Measurements from ENCODE around the gene ADGRD2. TPM values are rescaled to one million over a fixed set of nuclear protein-coding genes. Genes with fewer than 3 reads are reported as not detected.
A peak's percentile ranks its signal among the peaks of the same experiment; 100 is the strongest.

Gene ADGRD2
- total RNA-seq (2016; rRNA removed; fragmentation: Illumina TruSeq; extraction: Trizol) (not detected in 2 replicates), polyA plus RNA-seq (2011; rRNA removed) (not detected in 2 replicates), polyA minus RNA-seq (2011; rRNA and poly(A)+ RNA removed; ENCODE audit: low replicate concordance) (not detected in 2 replicates), Bru-seq, nascent RNA (not detected), BruChase-seq, experiment 1, labeled RNA remaining after a 6-hour chase (not detected), BruChase-seq, experiment 2, labeled RNA remaining after a 2-hour chase (not detected)
- not detected in 2 replicates for total RNA-seq (2016; cell fraction: cytosol; rRNA removed; fragmentation: Illumina TruSeq; extraction: Trizol; ENCODE audit: low read depth)
- total RNA-seq (2016; cell fraction: insoluble cytoplasmic fraction; rRNA removed; fragmentation: Illumina TruSeq; extraction: Trizol), result not detected in 2 replicates
- total RNA-seq (2016; cell fraction: membrane; rRNA removed; fragmentation: Illumina TruSeq; extraction: Trizol), result not detected in 2 replicates
- not detected in 2 replicates for total RNA-seq (2016; cell fraction: nucleus; rRNA removed; fragmentation: Illumina TruSeq; extraction: Trizol)
- not detected in 2 replicates for polyA plus RNA-seq (2011; cell fraction: cytosol; rRNA removed)
- polyA plus RNA-seq (2011; cell fraction: nucleus; rRNA removed), result not detected in 2 replicates
- not detected in 2 replicates for polyA plus RNA-seq (2012)
- not detected in 2 replicates for polyA plus RNA-seq (2016; cell fraction: cytosol; fragmentation: Illumina TruSeq; extraction: Trizol; ENCODE audit: low read depth)
- not detected in 2 replicates for polyA plus RNA-seq (2016; cell fraction: insoluble cytoplasmic fraction; fragmentation: Illumina TruSeq; extraction: Trizol; ENCODE audit: low read depth)
- not detected in 2 replicates for polyA plus RNA-seq (2016; cell fraction: membrane; fragmentation: Illumina TruSeq; extraction: Trizol; ENCODE audit: low read depth)
- polyA plus RNA-seq (2016; cell fraction: nucleus; fragmentation: Illumina TruSeq; extraction: Trizol; ENCODE audit: insufficient read depth, low read depth), result not detected in 2 replicates
- polyA minus RNA-seq (2011; cell fraction: cytosol; rRNA and poly(A)+ RNA removed), result not detected in 2 replicates
- polyA minus RNA-seq (2011; cell fraction: nucleus; rRNA and poly(A)+ RNA removed), result not detected in 2 replicates
- long read RNA-seq, experiment 1, result 0 reads
- long read RNA-seq, experiment 2, result 0 reads

- Histone ChIP-seq H3K36me3 (replicated peaks in 1 of 2; ENCODE audit: control insufficient read depth in 1 of 2, insufficient read depth in 2 of 2, low read length in 2 of 2) (no peaks in the 10 kb centered on the region), H3K27me3 (ENCODE audit: control insufficient read depth in 1 of 2, insufficient read depth in 2 of 2, low read length in 2 of 2) (peaks cover 14 to 38% of the 10 kb centered on the region in 2 experiments; a peak in 3 of 5 replicates), H3K27ac (ENCODE audit: extremely low read length, insufficient read depth, low read length) (no peak within 1 kb of the TSS), H4K20me1 (ENCODE audit: insufficient read depth, low read length) (no peaks in the 10 kb centered on the region), H3K4me2 (ENCODE audit: low read depth, low read length) (peak within 1 kb of the TSS; percentile 36), H3K9me3 (ENCODE audit: low read length) (no peaks in the 10 kb centered on the region), H3K4me1 (ENCODE audit: insufficient read depth, low read length) (peaks cover 10% of the 10 kb centered on the region; the same call in 1 of the 2 replicates), H3K4me3 (replicated peaks in 1 of 3; ENCODE audit: insufficient read depth in 1 of 3, low read depth in 2 of 3, low read length in 3 of 3) (no peak within 1 kb of the TSS; a peak in 1 of 6 replicates), H3K79me2 (ENCODE audit: insufficient read depth, low read length) (no peaks in the 10 kb centered on the region), H3K9ac (ENCODE audit: insufficient read depth, low read depth, low read length) (no peak within 1 kb of the TSS), H2AFZ (ENCODE audit: low read length) (no peak within 1 kb of the TSS)
- ATAC-seq (0 out of 3 replicates have a peak, but pooled peaks have one; percentile 9), DNase-seq (ENCODE audit: low spot score) (no peak), FAIRE-seq (no peak)
- intact Hi-C loops (cut with micrococcal nuclease; ENCODE audit: unreplicated experiment) (no loop called here), in situ Hi-C loops (cut with HindIII; ENCODE audit: extremely low pct_ligation_motif_present, low pct_unique_long_range_greater_than_20kb) (no loop called here)
- WGBS (ENCODE audit: low lambda C conversion rate), result 48% methylated on average over 26 of the region's 41 CpGs
- BruUV-seq (replicated peaks), result no TSS peak
- ChIA-PET POLR2A (no interaction called here), CTCF (ENCODE audit: low intra/inter-chr PET ratio, low total read pairs) (no interaction called here)
- TF ChIP-seq, protein P1, sequence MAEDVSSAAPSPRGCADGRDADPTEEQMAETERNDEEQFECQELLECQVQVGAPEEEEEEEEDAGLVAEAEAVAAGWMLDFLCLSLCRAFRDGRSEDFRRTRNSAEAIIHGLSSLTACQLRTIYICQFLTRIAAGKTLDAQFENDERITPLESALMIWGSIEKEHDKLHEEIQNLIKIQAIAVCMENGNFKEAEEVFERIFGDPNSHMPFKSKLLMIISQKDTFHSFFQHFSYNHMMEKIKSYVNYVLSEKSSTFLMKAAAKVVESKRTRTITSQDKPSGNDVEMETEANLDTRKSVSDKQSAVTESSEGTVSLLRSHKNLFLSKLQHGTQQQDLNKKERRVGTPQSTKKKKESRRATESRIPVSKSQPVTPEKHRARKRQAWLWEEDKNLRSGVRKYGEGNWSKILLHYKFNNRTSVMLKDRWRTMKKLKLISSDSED (CRISPR knock-in tag; IDR thresholded peaks at IDR 0.05), result no peak
- TF ChIP-seq SMAD3 (CRISPR knock-in tag; IDR thresholded peaks at IDR 0.05) (no peak), ELF3 (CRISPR knock-in tag; IDR thresholded peaks at IDR 0.05) (no peak), PHF8 (CRISPR knock-in tag; IDR thresholded peaks at IDR 0.05) (no peak), TGIF2 (CRISPR knock-in tag; IDR thresholded peaks at IDR 0.05) (no peak), EZH2 (conservative IDR thresholded peaks at IDR 0.05; ENCODE audit: low read depth, low read length) (0 out of 2 replicates have a peak, but pooled peaks have one; percentile 19), ZNF382 (CRISPR knock-in tag; IDR thresholded peaks at IDR 0.05; ENCODE audit: borderline replicate concordance) (no peak), RORA (CRISPR knock-in tag; IDR thresholded peaks at IDR 0.05) (no peak), HOXD1 (CRISPR knock-in tag; IDR thresholded peaks at IDR 0.05) (no peak), NR2C2 (CRISPR knock-in tag; IDR thresholded peaks at IDR 0.05; ENCODE audit: borderline replicate concordance) (no peak), ELF4 (CRISPR knock-in tag; IDR thresholded peaks at IDR 0.05; ENCODE audit: borderline replicate concordance) (no peak), GABPA (IDR thresholded peaks at IDR 0.05; ENCODE audit: low read depth, low read length) (no peak), GABPA (CRISPR knock-in tag; IDR thresholded peaks at IDR 0.05; ENCODE audit: low read depth) (no peak), KDM4B (CRISPR knock-in tag; IDR thresholded peaks at IDR 0.05) (no peak), ELF1 (CRISPR knock-in tag; IDR thresholded peaks at IDR 0.05) (no peak), ZNF552 (CRISPR knock-in tag; IDR thresholded peaks at IDR 0.05; ENCODE audit: borderline replicate concordance) (no peak)
- TF ChIP-seq, protein P2, sequence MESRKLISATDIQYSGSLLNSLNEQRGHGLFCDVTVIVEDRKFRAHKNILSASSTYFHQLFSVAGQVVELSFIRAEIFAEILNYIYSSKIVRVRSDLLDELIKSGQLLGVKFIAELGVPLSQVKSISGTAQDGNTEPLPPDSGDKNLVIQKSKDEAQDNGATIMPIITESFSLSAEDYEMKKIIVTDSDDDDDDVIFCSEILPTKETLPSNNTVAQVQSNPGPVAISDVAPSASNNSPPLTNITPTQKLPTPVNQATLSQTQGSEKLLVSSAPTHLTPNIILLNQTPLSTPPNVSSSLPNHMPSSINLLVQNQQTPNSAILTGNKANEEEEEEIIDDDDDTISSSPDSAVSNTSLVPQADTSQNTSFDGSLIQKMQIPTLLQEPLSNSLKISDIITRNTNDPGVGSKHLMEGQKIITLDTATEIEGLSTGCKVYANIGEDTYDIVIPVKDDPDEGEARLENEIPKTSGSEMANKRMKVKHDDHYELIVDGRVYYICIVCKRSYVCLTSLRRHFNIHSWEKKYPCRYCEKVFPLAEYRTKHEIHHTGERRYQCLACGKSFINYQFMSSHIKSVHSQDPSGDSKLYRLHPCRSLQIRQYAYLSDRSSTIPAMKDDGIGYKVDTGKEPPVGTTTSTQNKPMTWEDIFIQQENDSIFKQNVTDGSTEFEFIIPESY (CRISPR knock-in tag; IDR thresholded peaks at IDR 0.05), result peak; percentile 77; the same call in 1 of the 2 replicates
Observed at GRCh38 chr9:124450241-124450924, at the start of gene ADGRD2. TSS of gene ADGRD2 (plus strand) at chr9:124450451. CDS start at chr9:124451667, 1,216 bp downstream.

All from HepG2 (cell line).